A549 (cell line): Measurements from ENCODE around the gene SLC39A11. TPM values are rescaled to one million over a fixed set of nuclear protein-coding genes. Genes with fewer than 3 reads are reported as not detected.

ENCODE experiments used
- ATAC-seq, 2 experiments: fragments of 200-7000 bp in 1 of 2; fragments of >200 bp in 1 of 2; cut with Nextera tagmentation in 1 of 2; cut with Tn5 transposase in 1 of 2; 3 replicates each; pipeline versions ENCODE4 v1.8.0 to v1.9.1; 2018 to 2020; ENCODE audit warnings: mild to moderate bottlenecking in 1 of 2, moderate library complexity in 1 of 2
- CTCF ChIA-PET: fragments of 300-600 bp; sonication (Branson Sonifier 250); formaldehyde crosslinking; extraction: SDS; loops from one replicate; lab custom pipeline; 2021; ENCODE audit warnings: antibody characterized with exemption, inconsistent platforms; lab: Yijun Ruan, JAX
- POLR2A ChIA-PET: fragments of 350-600 bp; formaldehyde crosslinking; extraction: SDS; loops from one replicate; lab custom pipeline; 2021; ENCODE audit warnings: antibody characterized with exemption, inconsistent platforms; lab: Yijun Ruan, JAX
- DNase-seq, 2 experiments: peaks; one replicate each; pipeline versions ENCODE4 v3.0.0 to v3.0.0-alpha.2; 2011 to 2016; ENCODE audit warnings: low read depth in 1 of 2, low spot score in 1 of 2
- FAIRE-seq: peaks from 2 replicates; lab custom pipeline; 2011; peaks lifted over from hg19 to GRCh38; lab: Jason Lieb, UNC
- H3K27ac ChIP-seq, 2 experiments: fragments of >200 bp; sonication (Bioruptor Twin); formaldehyde crosslinking; 3 replicates each; pipeline ENCODE4 v1.5.1; 2016 to 2017
- H3K4me1 ChIP-seq: fragments of >200 bp; sonication (Bioruptor Twin); formaldehyde crosslinking; 3 replicates; pipeline ENCODE4 v1.6.1; 2016
- H3K4me2 ChIP-seq: fragments of >200 bp; sonication (Bioruptor Twin); formaldehyde crosslinking; 3 replicates; pipeline ENCODE4 v1.6.1; 2016
- H3K4me3 ChIP-seq: fragments of >200 bp; sonication (Bioruptor Twin); formaldehyde crosslinking; 3 replicates; pipeline ENCODE4 v1.5.1; 2016
- H3K9me3 ChIP-seq: fragments of >200 bp; sonication (Bioruptor Twin); formaldehyde crosslinking; 3 replicates; pipeline ENCODE4 v1.6.1; 2016
- ATOH8 ChIP-seq: fragments of 250-450 bp; sonication (Bioruptor Pico); IDR thresholded peaks from 2 replicates; pipeline ENCODE4 v1.5.0; 2020; ENCODE audit warnings: low read depth, mild to moderate bottlenecking, moderate library complexity
- CHD4 ChIP-seq: fragments of 200-600 bp; sonication (generic); IDR thresholded peaks from 2 replicates; pipeline ENCODE4 v1.6.1; 2016; ENCODE audit warnings: antibody characterized with exemption, mild to moderate bottlenecking, borderline replicate concordance
- E2F6 ChIP-seq: IDR thresholded peaks from 2 replicates; pipeline ENCODE4 v1.6.1; 2012; ENCODE audit warnings: low read depth, borderline replicate concordance
- EHMT2 ChIP-seq: fragments of 200-600 bp; sonication (generic); IDR thresholded peaks from 2 replicates; pipeline ENCODE4 v1.6.1; 2016; ENCODE audit warnings: antibody characterized with exemption, low read depth, mild to moderate bottlenecking, moderate library complexity
- ELK1 ChIP-seq: fragments of 150-350 bp; IDR thresholded peaks from 2 replicates; pipeline ENCODE4 v1.6.1; 2014; ENCODE audit warnings: low read depth, mild to moderate bottlenecking, low read length
- ESRRA ChIP-seq: fragments of 150-350 bp; IDR thresholded peaks from 2 replicates; pipeline ENCODE4 v1.6.1; 2014; ENCODE audit warnings: mild to moderate bottlenecking, low read length, borderline replicate concordance
- FOSL2 ChIP-seq, 2 experiments: fragments of 450-650 bp in 1 of 2; fragments of >200 bp in 1 of 2; sonication (Bioruptor Twin) in 1 of 2; formaldehyde crosslinking; IDR thresholded peaks; 2 replicates each; pipeline versions ENCODE4 v1.5.0 to v1.6.1; 2016 to 2020; ENCODE audit warnings: mild to moderate bottlenecking in 1 of 2, moderate library complexity in 1 of 2
- FOXS1 ChIP-seq: fragments of 250-450 bp; sonication (Bioruptor Pico); IDR thresholded peaks from 2 replicates; pipeline ENCODE4 v1.5.0; 2020; ENCODE audit warnings: mild to moderate bottlenecking, moderate library complexity
- HDAC2 ChIP-seq: fragments of 200-600 bp; sonication (generic); IDR thresholded peaks from 2 replicates; pipeline ENCODE4 v1.6.1; 2016
- HES2 ChIP-seq: fragments of >200 bp; sonication (Bioruptor Twin); formaldehyde crosslinking; IDR thresholded peaks from 2 replicates; pipeline ENCODE4 v1.6.1; 2016
- HEYL ChIP-seq: fragments of 250-450 bp; sonication (Bioruptor Pico); IDR thresholded peaks from 2 replicates; pipeline ENCODE4 v1.8.0; 2021; ENCODE audit warnings: mild to moderate bottlenecking, moderate library complexity
- JUN ChIP-seq, 2 experiments: fragments of >200 bp; sonication (Bioruptor Twin); formaldehyde crosslinking; IDR thresholded peaks; 2 replicates in 1 of 2; 3 replicates in 1 of 2; pipeline ENCODE4 v1.6.1; 2016 to 2017
- NFE2L2 ChIP-seq: fragments of 150-350 bp; conservative IDR thresholded peaks from 2 replicates; pipeline ENCODE4 v1.6.1; 2014; ENCODE audit warnings: low read length
- POLR2A ChIP-seq: IDR thresholded peaks from 2 replicates; pipeline ENCODE4 v1.6.1; 2012; ENCODE audit warnings: mild to moderate bottlenecking, low read length
- POLR2AphosphoS2 ChIP-seq: conservative IDR thresholded peaks from 2 replicates; pipeline ENCODE4 v1.6.1; 2012; ENCODE audit warnings: low read length, improper control_type of control experiment, inconsistent platforms
- RCOR1 ChIP-seq: fragments of 150-350 bp; IDR thresholded peaks from 2 replicates; pipeline ENCODE4 v1.6.1; 2014; ENCODE audit warnings: antibody characterized with exemption, low read length, low read depth
- REST ChIP-seq: fragments of 200-600 bp; sonication (generic); IDR thresholded peaks from 2 replicates; pipeline ENCODE4 v1.6.1; 2016; ENCODE audit warnings: antibody characterized with exemption, mild to moderate bottlenecking, moderate library complexity
- RFX5 ChIP-seq: fragments of 450-650 bp; IDR thresholded peaks from 2 replicates; pipeline ENCODE4 v1.7.1; 2014; ENCODE audit warnings: antibody characterized with exemption, mild to moderate bottlenecking, moderate library complexity
- ZC3H11A ChIP-seq: fragments of 450-650 bp; IDR thresholded peaks from 2 replicates; pipeline ENCODE4 v1.6.1; 2014; ENCODE audit warnings: antibody characterized with exemption, mild to moderate bottlenecking
- ZFP36 ChIP-seq: fragments of 450-650 bp; IDR thresholded peaks from 2 replicates; pipeline ENCODE4 v1.6.1; 2014; ENCODE audit warnings: borderline replicate concordance; ENCODE audit not compliant: partially characterized antibody
- WGBS: methylation state at CpG from one replicate; pipeline ENCODE4 v1.1.6; 2017; ENCODE audit errors: missing lambda C conversion rate; 5-methylcytosine and 5-hydroxymethylcytosine counted together
- polyA plus RNA-seq, 4 experiments: library from polyadenylated mRNA; depleted of rRNA in 3 of 4; stranded (reverse); fragments of >200 nt; fragmentation: RNase III in 1 of 4; extraction: RNeasy Plus Mini Kit Qiagen cat#74134 plus additional on column Dnase treatment in 1 of 4; gene quantifications; 2 replicates in 3 of 4; 3 replicates in 1 of 4; pipeline ENCODE4 v1.2.3, GENCODE V29; 2011 to 2017

Gene SLC39A11
- polyA plus RNA-seq, 2 of the 4 experiments (the other 2 are of a cell fraction): 18.4 to 25.2 TPM

- ChIA-PET CTCF (interaction anchor here (1.6 to 1.7 kb wide), 2 partner anchors 9 to 281 kb away, joined by 4 to 5 read pairs; no protein-coding TSS in a partner anchor), POLR2A (no interaction called here)
- Histone ChIP-seq H3K4me1 (no peaks in the 10 kb centered on the region), H3K9me3 (peaks cover 28% of the 10 kb centered on the region), H3K27ac (no peak overlapping the region), H3K4me2 (no peak overlapping the region), H3K4me3 (no peak overlapping the region)
- TF ChIP-seq RFX5 (no peak), HES2 (no peak), ZC3H11A (no peak), POLR2A (no peak), ESRRA (no peak), NFE2L2 (no peak), ELK1 (no peak)
- ATAC-seq: no peak
- no peak for DNase-seq
- FAIRE-seq: no peak
- WGBS: 79% methylated on average over 5 of the region's 5 CpGs
Measured at GRCh38 chr17:72875361-72875760, 217.1 kb downstream of the SLC39A11 start.

GRCh38 chr17:72872396-72872795 is 220.1 kb downstream of the SLC39A11 start:
- WGBS: 83% methylated on average over 9 of the region's 9 CpGs
- DNase-seq (no peak), FAIRE-seq (no peak), ATAC-seq (no peak)
- Histone ChIP-seq H3K27ac (no peak overlapping the region), H3K4me2 (no peak overlapping the region), H3K9me3 (0 out of 3 replicates have a peak, but pooled peaks cover 6% of the 10 kb centered on the region), H3K4me3 (no peak overlapping the region), H3K4me1 (no peaks in the 10 kb centered on the region)
- TF ChIP-seq ZFP36: no peak
- POLR2A ChIA-PET: no interaction called here
- CTCF ChIA-PET: interaction anchor here (0.6 to 1.2 kb wide), 2 partner anchors 125 to 914 kb away, joined by 3 read pairs; no protein-coding TSS in a partner anchor

GRCh38 chr17:72870367-72870985 is 222.0 kb downstream of the SLC39A11 start:
- ChIA-PET POLR2A (no interaction called here), CTCF (interaction anchor here (0.7 to 1.3 kb wide), 3 partner anchors 8 to 49 kb away, joined by 3 to 7 read pairs (median 5); no protein-coding TSS in a partner anchor)
- Histone ChIP-seq H3K27ac (no peak overlapping the region), H3K4me1 (no peaks in the 10 kb centered on the region), H3K9me3 (no peaks in the 10 kb centered on the region), H3K4me2 (no peak overlapping the region), H3K4me3 (no peak overlapping the region)
- DNase-seq (no peak), FAIRE-seq (no peak), ATAC-seq (no peak)
- TF ChIP-seq CHD4 (no peak), REST (no peak), HDAC2 (no peak), EHMT2 (no peak), E2F6 (no peak), HEYL (CRISPR knock-in tag) (no peak), POLR2AphosphoS2 (no peak), RCOR1 (no peak), ZFP36 (no peak), JUN (IDR thresholded peaks at IDR 0.05) (no peak), FOSL2 (IDR thresholded peaks at IDR 0.05) (no peak), FOSL2 (CRISPR knock-in tag; IDR thresholded peaks at IDR 0.05) (no peak), ATOH8 (CRISPR knock-in tag) (no peak), POLR2A (no peak), ZC3H11A (no peak), FOXS1 (CRISPR knock-in tag) (no peak), NFE2L2 (no peak)
- WGBS: 88% methylated on average over 6 of the region's 6 CpGs
